Measurements from ENCODE around the gene E2F6.

The E2F6 gene

DNA sequence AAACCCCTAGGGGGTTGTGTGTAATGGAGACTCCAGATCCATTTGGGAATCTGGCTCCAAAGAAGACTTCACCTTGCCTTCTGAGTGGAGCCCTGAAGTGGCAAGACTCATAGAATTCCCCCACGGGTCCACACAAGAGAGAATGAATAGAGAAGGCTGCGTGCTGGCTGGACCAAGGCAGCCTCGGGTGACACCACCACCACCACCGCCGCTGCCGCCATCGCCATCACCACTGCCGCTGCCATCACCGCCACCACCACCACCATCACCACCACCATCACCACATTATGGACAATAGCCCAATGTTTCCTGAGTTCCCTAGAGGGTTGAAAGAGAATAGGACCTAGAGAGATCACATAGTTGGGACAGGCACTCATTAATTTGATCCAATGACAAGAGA, 63.5 kb downstream of the E2F6 start:
- Histone ChIP-seq H3K27me3 (replicated peaks) (no peaks in the 10 kb centered on the region), H3K36me3 (replicated peaks) (no peaks in the 10 kb centered on the region), H3K27ac (no peak overlapping the region), H3K4me3 (ENCODE audit: low read depth, low read length) (no peak overlapping the region)
- TF ChIP-seq, protein P1, sequence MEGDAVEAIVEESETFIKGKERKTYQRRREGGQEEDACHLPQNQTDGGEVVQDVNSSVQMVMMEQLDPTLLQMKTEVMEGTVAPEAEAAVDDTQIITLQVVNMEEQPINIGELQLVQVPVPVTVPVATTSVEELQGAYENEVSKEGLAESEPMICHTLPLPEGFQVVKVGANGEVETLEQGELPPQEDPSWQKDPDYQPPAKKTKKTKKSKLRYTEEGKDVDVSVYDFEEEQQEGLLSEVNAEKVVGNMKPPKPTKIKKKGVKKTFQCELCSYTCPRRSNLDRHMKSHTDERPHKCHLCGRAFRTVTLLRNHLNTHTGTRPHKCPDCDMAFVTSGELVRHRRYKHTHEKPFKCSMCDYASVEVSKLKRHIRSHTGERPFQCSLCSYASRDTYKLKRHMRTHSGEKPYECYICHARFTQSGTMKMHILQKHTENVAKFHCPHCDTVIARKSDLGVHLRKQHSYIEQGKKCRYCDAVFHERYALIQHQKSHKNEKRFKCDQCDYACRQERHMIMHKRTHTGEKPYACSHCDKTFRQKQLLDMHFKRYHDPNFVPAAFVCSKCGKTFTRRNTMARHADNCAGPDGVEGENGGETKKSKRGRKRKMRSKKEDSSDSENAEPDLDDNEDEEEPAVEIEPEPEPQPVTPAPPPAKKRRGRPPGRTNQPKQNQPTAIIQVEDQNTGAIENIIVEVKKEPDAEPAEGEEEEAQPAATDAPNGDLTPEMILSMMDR (IDR thresholded peaks at IDR 0.05; ENCODE audit: low read depth, low read length, missing control alignments), result no peak
- DNase-seq, result no peak
- in situ Hi-C loops (cut with HindIII; ENCODE audit: low pct_ligation_motif_present, low sequenced_read_pairs), result no loop called here

DNA sequence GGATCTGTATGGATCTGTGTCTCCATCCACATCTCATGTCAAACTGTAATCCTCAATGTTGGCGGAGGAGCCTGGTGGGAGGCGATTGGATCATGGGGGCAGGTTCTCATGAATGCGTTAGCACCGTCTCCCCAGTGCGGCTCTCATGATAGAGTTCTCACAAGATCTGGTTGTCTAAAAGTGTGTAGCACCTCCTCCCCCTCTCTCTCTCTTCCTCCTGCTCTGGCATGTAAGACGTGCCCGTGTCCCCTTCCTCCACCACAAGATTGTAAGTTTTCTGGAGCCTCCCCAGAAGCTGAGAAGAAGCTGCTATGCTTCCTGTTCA, 66.6 kb downstream of the E2F6 start:
- no peaks in the 10 kb centered on the region for H3K27me3 ChIP-seq (replicated peaks)
- no peaks in the 10 kb centered on the region for H3K36me3 ChIP-seq (replicated peaks)
- H3K4me3 ChIP-seq (ENCODE audit: low read depth, low read length), result no peak overlapping the region
- H3K27ac ChIP-seq, result no peak overlapping the region
- TF ChIP-seq, protein P1 (IDR thresholded peaks at IDR 0.05; ENCODE audit: low read depth, low read length, missing control alignments), result no peak
- in situ Hi-C loops (cut with HindIII; ENCODE audit: low pct_ligation_motif_present, low sequenced_read_pairs), result no loop called here
- no peak for DNase-seq

DNA sequence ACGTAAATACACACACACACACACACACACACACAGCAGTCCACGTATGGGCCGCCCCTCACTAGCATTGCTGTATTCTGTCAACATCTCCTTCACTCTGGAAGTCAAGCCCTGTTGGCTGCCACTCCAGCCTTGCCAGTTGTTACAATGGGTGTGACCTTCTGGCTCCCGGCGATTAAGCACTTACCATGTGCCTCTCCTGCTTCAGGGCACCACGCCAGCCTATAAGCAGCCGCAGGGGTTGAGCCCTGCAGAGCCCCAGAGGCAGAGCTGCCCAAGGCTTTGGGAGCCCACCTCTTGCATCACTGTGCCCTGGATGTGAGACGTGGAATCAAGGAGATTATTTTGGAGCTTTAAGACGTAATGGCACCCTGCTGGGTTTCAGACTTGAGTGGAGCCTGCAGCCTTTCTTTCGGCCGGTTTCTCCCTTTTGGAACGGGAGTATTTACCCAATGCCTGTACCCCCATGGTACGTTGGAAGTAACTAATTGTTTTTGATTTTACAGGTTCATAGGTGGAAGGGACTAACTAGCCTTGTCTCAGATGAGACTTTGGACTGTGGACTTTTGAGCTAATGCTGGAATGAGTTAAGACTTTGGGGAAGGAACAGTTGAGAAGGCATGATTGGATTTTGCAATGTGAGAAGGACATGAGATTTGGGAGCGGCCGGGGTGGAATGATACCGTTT, 67.1 kb downstream of the E2F6 start:
- Histone ChIP-seq H3K27me3 (replicated peaks) (no peaks in the 10 kb centered on the region), H3K4me3 (ENCODE audit: low read depth, low read length) (no peak overlapping the region), H3K36me3 (replicated peaks) (no peaks in the 10 kb centered on the region), H3K27ac (no peak overlapping the region)
- no peak for DNase-seq
- TF ChIP-seq, protein P1 (IDR thresholded peaks at IDR 0.05; ENCODE audit: low read depth, low read length, missing control alignments), result no peak
- in situ Hi-C loops (cut with HindIII; ENCODE audit: low pct_ligation_motif_present, low sequenced_read_pairs), result no loop called here

DNA sequence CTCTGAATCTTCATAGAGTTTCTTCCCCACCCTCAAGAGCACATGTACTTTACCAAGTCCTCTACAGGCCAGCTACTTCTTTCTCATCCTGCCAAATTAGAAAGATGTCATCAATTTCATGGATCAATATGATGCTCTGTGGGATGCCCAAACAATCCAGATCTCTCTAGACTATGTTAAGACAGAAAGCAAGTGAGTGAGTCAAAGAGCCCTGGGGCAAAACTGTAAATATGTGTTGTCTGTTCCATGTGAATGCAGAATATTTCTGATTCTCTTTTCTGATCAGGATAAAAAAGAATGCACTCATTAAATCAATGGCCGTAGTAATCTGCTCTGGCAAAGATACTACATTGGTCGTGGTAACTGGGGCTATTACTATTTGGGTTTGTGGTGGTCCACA, 68.4 kb downstream of the E2F6 start:
- DNase-seq, result no peak
- Histone ChIP-seq H3K36me3 (replicated peaks) (no peaks in the 10 kb centered on the region), H3K27ac (no peak overlapping the region), H3K27me3 (replicated peaks) (no peaks in the 10 kb centered on the region), H3K4me3 (ENCODE audit: low read depth, low read length) (no peak overlapping the region)
- in situ Hi-C loops (cut with HindIII; ENCODE audit: low pct_ligation_motif_present, low sequenced_read_pairs), result no loop called here
- TF ChIP-seq, protein P1 (IDR thresholded peaks at IDR 0.05; ENCODE audit: low read depth, low read length, missing control alignments), result no peak

DNA sequence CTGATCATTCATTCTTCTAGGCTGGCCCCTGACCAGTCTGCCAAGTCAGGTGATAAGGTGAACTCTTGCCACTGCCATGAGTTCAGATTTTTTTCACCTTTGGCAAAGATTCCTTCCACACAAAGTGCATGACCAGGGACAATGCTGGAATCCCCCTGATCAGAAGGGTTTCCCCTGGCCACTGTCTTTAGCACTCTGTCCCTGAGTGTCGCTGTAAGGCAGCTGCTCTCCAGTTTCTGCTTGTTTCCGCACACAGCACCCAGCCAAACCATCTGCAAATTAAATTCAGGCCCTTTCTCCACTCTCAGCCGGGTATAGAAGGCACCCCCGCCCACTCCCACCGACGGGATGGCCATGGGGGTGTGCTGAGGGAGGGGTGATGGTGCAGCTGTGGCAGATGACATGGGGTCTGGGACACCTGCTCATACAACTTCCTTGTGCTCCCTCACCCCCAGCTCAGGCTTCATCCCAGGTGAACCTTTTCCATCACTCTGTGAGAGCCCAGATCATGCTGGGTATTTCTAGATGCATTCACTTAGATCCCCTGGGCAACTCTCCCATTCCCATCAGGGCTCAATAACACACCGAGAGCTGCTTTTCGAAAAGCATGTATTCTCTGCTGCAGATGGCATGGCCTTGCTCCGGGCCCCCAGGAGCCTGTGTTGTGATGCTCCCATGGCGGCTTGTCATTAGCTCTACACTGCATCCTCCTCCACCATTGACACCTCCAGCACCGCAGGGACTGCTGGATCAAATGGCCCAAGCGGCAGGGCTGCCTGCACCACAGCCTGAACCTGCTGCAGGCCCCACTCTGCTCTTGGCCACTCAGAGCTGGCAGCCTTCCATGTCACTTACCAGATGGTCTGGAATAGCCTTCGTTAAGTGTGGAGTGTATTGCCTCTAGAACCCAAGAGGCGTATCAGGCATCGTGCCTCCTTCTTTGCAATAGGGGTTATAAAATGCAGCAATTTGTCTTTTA, 69.2 kb downstream of the E2F6 start:
- no peak overlapping the region for H3K27ac ChIP-seq
- no peak for DNase-seq
- H3K36me3 ChIP-seq (replicated peaks), result no peaks in the 10 kb centered on the region
- in situ Hi-C loops (cut with HindIII; ENCODE audit: low pct_ligation_motif_present, low sequenced_read_pairs), result no loop called here
- no peak overlapping the region for H3K4me3 ChIP-seq (ENCODE audit: low read depth, low read length)
- H3K27me3 ChIP-seq (replicated peaks), result no peaks in the 10 kb centered on the region
- TF ChIP-seq, protein P1 (IDR thresholded peaks at IDR 0.05; ENCODE audit: low read depth, low read length, missing control alignments), result no peak
